Measurements from ENCODE around the gene PARD3B. TPM values are rescaled to one million over a fixed set of nuclear protein-coding genes. Genes with fewer than 3 reads are reported as not detected.

Gene PARD3B
- total and polyA plus RNA-seq, 12 donors, result 0.46 to 12.4 (median 8.3) TPM

GRCh38 chr2:205117125-205117524 lies 571.9 kb downstream of the PARD3B start:
- Histone ChIP-seq H3K27me3 (no peaks in the 10 kb centered on the region), H3K9me3 (peaks cover 0 to 3% (median 0%) of the 10 kb centered on the region in 11 donors), H3K27ac (no peak overlapping the region), H3K36me3 (peaks cover 0 to 9% (median 0%) of the 10 kb centered on the region in 9 donors), H3K4me3 (no peak overlapping the region), H3K4me1 (no peaks in the 10 kb centered on the region)
- WGBS, 2 donors, result 93 to 97% methylated on average over 2 of the region's 2 CpGs
- intact Hi-C loops (cut with DNase I), result no loop called here
- DNase-seq, result no peak
- no peak for TF ChIP-seq CTCF (IDR thresholded peaks at IDR 0.05)
- ATAC-seq, result no peak

- H3K4me1 ChIP-seq, result no peaks in the 10 kb centered on the region
- WGBS, 2 donors, result 96 to 97% methylated on average over 9 of the region's 9 CpGs
- DNase-seq (no peak), ATAC-seq (no peak)
- no peaks in the 10 kb centered on the region for H3K27me3 ChIP-seq
- no peak for TF ChIP-seq CTCF (IDR thresholded peaks at IDR 0.05)
- H3K36me3 ChIP-seq, result peaks cover 0 to 1% (median 0%) of the 10 kb centered on the region in 9 donors
- H3K9me3 ChIP-seq, result no peaks in the 10 kb centered on the region
- H3K4me3 ChIP-seq, result no peak overlapping the region
- intact Hi-C loops (cut with DNase I), result no loop called here
- no peak overlapping the region for H3K27ac ChIP-seq
Measured at GRCh38 chr2:205119136-205119535, 573.9 kb downstream of the PARD3B start.

GRCh38 chr2:205128726-205129125 lies 583.5 kb downstream of the PARD3B start:
- no peak for TF ChIP-seq CTCF (IDR thresholded peaks at IDR 0.05)
- no peak for ATAC-seq

GRCh38 chr2:205129531-205129930 lies 584.3 kb downstream of the PARD3B start:
- Histone ChIP-seq H3K27me3 (no peaks in the 10 kb centered on the region), H3K4me1 (peaks cover 0 to 11% (median 0%) of the 10 kb centered on the region in 9 donors), H3K36me3 (peaks cover 0 to 12% (median 0%) of the 10 kb centered on the region in 9 donors), H3K4me3 (no peak overlapping the region), H3K27ac (no peak overlapping the region), H3K9me3 (no peaks in the 10 kb centered on the region)
- no peak for DNase-seq
- intact Hi-C loops (cut with DNase I), result no loop called here
- TF ChIP-seq CTCF (IDR thresholded peaks at IDR 0.05), result no peak
- WGBS, 2 donors, result 59 to 64% methylated on average over 5 of the region's 5 CpGs
- no peak for ATAC-seq

More at GRCh38 chr2:205128726-205129125, 583.5 kb downstream of the PARD3B start:
- DNase-seq, result no peak
- H3K36me3 ChIP-seq, result peaks cover 0 to 12% (median 0%) of the 10 kb centered on the region in 9 donors
- H3K27ac ChIP-seq, result no peak overlapping the region
- H3K4me1 ChIP-seq, result peaks cover 0 to 11% (median 0%) of the 10 kb centered on the region in 9 donors
- H3K4me3 ChIP-seq, result no peak overlapping the region
- H3K27me3 ChIP-seq, result no peaks in the 10 kb centered on the region
- no peaks in the 10 kb centered on the region for H3K9me3 ChIP-seq
- intact Hi-C loops (cut with DNase I), result no loop called here

All from heart right ventricle (tissue), 16 donors.